H1 (cell line): Measurements from ENCODE around the gene TMEM258. TPM values are rescaled to one million over a fixed set of nuclear protein-coding genes. Genes with fewer than 3 reads are reported as not detected.
A peak's percentile ranks its signal among the peaks of the same experiment; 100 is the strongest.

Experiments
- CHD1 ChIP-seq: IDR thresholded peaks from 2 replicates; pipeline ENCODE4 v1.6.1; 2012; ENCODE audit warnings: low read depth, low read length, improper control_type of control experiment
- EP300 ChIP-seq, 2 experiments: IDR thresholded peaks; 1 replicate in 1 of 2; 2 replicates in 1 of 2; pipeline ENCODE4 v1.6.1; 2011 to 2012; ENCODE audit warnings: low read depth in 2 of 2, low read length in 2 of 2, mild to moderate bottlenecking in 2 of 2, borderline replicate concordance in 1 of 2, inconsistent platforms in 1 of 2, moderate library complexity in 1 of 2
- KDM1A ChIP-seq: fragments of 200-600, 300-600 bp; sonication (generic); IDR thresholded peaks from 2 replicates; pipeline ENCODE4 v1.7.1; 2016; ENCODE audit warnings: mild to moderate bottlenecking, low read length, borderline replicate concordance
- POLR2AphosphoS5 ChIP-seq: IDR thresholded peaks from 2 replicates; pipeline ENCODE4 v1.6.1; 2011; ENCODE audit warnings: low read depth, low read length
- RXRA ChIP-seq: IDR thresholded peaks from 2 replicates; pipeline ENCODE4 v1.6.1; 2011; ENCODE audit warnings: low read depth, mild to moderate bottlenecking, low read length, moderate library complexity; ENCODE audit not compliant: insufficient read depth
- SIRT6 ChIP-seq: IDR thresholded peaks from one replicate; pipeline ENCODE4 v1.7.1; 2012; ENCODE audit warnings: low read length, inconsistent platforms
- polyA plus RNA-seq, 7 experiments: library from polyadenylated mRNA; depleted of rRNA in 3 of 7; stranded (reverse) in 5 of 7; unstranded in 2 of 7; fragments of >200 nt in 5 of 7; fragments of 200-250 nt in 2 of 7; gene quantifications; 1 replicate in 5 of 7; 2 replicates in 1 of 7; 4 replicates in 1 of 7; pipeline versions ENCODE4 v1.2.1 to v1.2.3, GENCODE V29; 2011 to 2013; ENCODE audit warnings: missing spikeins in 2 of 7, mixed read lengths in 2 of 7
- total RNA-seq: library from RNA; stranded (reverse); fragmentation: NEBNext Ultra II Directional; extraction: Animal tissue kit (Norgen Biotek cat#: 25700); gene quantifications from 2 replicates; pipeline ENCODE4 v1.2.1, GENCODE V29; 2021
- TF ChIP-seq, protein P1 (sequence below): fragments of 300-600 bp; sonication (generic); IDR thresholded peaks from 2 replicates; pipeline ENCODE4 v1.7.1; 2012; ENCODE audit warnings: low read length, moderate library complexity, mild to moderate bottlenecking, inconsistent platforms; ENCODE audit not compliant: insufficient replicate concordance
- TF ChIP-seq, protein P2 (sequence below): IDR thresholded peaks from 2 replicates; pipeline ENCODE4 v1.6.1; 2011; ENCODE audit warnings: low read length, improper control_type of control experiment

The TMEM258 gene
- total and polyA plus RNA-seq, 2 of the 8 experiments (the other 6 are each of a cell fraction or from before 2014, with no cell fraction given): 186 to 759 TPM

DNA sequence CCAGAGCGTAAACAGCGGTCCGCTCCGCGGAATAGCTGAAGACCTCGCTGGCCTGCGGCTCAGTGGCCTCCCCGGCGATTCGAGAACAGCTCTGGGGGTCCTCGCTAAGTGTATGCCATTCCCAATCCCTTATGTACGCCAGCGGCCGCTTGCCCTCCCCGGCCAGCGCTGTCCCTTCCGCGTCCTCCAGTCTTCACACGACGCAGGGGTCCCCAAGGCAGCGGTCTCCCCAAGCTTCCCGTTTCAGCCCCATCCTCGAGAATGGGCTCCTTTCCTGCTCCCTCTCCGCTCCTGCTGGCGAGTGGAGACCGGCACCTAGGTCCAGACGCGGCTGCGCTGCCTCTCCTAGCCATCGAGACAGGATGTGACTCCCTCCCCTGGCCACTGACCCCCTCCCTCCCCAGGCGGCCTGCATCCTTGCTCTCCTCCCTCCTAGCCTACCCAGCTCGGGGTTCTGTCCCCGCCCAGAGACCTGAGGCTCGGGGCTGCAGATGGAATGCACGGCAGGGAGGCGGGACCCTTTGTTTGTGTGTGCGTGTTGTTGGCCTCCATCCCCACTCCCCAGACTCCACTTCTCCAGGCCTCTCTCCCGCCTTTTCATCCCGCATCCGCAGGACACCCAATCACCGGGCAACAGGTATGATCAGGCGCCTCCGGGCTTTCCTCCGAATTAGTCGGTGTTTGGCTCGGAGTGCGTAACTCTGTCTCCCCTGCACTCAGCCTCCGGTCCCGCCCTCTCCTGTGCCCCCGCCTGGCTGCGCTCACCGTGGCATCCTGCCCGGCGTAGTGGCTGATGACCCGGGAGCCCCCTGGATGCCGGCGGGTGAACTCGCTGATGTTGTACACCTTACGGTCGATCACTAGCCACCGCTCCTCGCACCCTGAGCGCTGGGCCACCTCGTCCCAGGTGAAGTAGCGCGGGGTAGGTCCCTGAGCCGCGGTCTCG, 23.7 kb upstream of the TMEM258 start (continued):
- TF ChIP-seq EP300 (IDR thresholded peaks at IDR 0.05; ENCODE audit: borderline replicate concordance in 1 of 2, low read depth in 2 of 2, low read length in 2 of 2): no peak
- no peak for TF ChIP-seq CHD1
- TF ChIP-seq KDM1A: no peak
- TF ChIP-seq, protein P1, sequence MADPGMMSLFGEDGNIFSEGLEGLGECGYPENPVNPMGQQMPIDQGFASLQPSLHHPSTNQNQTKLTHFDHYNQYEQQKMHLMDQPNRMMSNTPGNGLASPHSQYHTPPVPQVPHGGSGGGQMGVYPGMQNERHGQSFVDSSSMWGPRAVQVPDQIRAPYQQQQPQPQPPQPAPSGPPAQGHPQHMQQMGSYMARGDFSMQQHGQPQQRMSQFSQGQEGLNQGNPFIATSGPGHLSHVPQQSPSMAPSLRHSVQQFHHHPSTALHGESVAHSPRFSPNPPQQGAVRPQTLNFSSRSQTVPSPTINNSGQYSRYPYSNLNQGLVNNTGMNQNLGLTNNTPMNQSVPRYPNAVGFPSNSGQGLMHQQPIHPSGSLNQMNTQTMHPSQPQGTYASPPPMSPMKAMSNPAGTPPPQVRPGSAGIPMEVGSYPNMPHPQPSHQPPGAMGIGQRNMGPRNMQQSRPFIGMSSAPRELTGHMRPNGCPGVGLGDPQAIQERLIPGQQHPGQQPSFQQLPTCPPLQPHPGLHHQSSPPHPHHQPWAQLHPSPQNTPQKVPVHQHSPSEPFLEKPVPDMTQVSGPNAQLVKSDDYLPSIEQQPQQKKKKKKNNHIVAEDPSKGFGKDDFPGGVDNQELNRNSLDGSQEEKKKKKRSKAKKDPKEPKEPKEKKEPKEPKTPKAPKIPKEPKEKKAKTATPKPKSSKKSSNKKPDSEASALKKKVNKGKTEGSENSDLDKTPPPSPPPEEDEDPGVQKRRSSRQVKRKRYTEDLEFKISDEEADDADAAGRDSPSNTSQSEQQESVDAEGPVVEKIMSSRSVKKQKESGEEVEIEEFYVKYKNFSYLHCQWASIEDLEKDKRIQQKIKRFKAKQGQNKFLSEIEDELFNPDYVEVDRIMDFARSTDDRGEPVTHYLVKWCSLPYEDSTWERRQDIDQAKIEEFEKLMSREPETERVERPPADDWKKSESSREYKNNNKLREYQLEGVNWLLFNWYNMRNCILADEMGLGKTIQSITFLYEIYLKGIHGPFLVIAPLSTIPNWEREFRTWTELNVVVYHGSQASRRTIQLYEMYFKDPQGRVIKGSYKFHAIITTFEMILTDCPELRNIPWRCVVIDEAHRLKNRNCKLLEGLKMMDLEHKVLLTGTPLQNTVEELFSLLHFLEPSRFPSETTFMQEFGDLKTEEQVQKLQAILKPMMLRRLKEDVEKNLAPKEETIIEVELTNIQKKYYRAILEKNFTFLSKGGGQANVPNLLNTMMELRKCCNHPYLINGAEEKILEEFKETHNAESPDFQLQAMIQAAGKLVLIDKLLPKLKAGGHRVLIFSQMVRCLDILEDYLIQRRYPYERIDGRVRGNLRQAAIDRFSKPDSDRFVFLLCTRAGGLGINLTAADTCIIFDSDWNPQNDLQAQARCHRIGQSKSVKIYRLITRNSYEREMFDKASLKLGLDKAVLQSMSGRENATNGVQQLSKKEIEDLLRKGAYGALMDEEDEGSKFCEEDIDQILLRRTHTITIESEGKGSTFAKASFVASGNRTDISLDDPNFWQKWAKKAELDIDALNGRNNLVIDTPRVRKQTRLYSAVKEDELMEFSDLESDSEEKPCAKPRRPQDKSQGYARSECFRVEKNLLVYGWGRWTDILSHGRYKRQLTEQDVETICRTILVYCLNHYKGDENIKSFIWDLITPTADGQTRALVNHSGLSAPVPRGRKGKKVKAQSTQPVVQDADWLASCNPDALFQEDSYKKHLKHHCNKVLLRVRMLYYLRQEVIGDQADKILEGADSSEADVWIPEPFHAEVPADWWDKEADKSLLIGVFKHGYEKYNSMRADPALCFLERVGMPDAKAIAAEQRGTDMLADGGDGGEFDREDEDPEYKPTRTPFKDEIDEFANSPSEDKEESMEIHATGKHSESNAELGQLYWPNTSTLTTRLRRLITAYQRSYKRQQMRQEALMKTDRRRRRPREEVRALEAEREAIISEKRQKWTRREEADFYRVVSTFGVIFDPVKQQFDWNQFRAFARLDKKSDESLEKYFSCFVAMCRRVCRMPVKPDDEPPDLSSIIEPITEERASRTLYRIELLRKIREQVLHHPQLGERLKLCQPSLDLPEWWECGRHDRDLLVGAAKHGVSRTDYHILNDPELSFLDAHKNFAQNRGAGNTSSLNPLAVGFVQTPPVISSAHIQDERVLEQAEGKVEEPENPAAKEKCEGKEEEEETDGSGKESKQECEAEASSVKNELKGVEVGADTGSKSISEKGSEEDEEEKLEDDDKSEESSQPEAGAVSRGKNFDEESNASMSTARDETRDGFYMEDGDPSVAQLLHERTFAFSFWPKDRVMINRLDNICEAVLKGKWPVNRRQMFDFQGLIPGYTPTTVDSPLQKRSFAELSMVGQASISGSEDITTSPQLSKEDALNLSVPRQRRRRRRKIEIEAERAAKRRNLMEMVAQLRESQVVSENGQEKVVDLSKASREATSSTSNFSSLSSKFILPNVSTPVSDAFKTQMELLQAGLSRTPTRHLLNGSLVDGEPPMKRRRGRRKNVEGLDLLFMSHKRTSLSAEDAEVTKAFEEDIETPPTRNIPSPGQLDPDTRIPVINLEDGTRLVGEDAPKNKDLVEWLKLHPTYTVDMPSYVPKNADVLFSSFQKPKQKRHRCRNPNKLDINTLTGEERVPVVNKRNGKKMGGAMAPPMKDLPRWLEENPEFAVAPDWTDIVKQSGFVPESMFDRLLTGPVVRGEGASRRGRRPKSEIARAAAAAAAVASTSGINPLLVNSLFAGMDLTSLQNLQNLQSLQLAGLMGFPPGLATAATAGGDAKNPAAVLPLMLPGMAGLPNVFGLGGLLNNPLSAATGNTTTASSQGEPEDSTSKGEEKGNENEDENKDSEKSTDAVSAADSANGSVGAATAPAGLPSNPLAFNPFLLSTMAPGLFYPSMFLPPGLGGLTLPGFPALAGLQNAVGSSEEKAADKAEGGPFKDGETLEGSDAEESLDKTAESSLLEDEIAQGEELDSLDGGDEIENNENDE: no peak
- TF ChIP-seq POLR2AphosphoS5: peak; percentile 69
- TF ChIP-seq, protein P2, sequence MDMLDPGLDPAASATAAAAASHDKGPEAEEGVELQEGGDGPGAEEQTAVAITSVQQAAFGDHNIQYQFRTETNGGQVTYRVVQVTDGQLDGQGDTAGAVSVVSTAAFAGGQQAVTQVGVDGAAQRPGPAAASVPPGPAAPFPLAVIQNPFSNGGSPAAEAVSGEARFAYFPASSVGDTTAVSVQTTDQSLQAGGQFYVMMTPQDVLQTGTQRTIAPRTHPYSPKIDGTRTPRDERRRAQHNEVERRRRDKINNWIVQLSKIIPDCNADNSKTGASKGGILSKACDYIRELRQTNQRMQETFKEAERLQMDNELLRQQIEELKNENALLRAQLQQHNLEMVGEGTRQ: no peak
- no peak for TF ChIP-seq RXRA
- TF ChIP-seq SIRT6: no peak
